ENCODE data around the gene SPHKAP.

SPHKAP gene

DNA sequence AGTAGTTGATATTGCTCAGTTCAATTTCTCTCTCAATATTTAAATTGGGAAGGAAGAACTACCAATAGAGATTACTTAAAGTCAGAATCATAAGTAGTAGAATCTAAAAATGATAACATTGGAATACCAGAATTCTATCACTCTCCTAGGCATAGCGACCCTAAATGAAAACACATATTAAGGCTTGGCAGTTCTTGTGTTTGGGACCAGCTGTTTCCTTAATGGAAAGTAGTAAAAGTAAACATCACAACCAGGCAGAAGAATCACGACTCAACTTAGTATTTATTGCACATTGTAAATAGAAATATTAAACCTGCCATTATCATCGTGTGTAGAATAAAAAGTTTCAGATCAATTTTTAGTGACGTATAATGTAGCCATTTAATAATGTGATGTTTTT, 117.5 kb downstream of the SPHKAP start:
- H3K4me3 ChIP-seq (ENCODE audit: low read depth, low read length) = no peak overlapping the region
- no peak for DNase-seq (ENCODE audit: low read depth)
- TF ChIP-seq, protein P1, sequence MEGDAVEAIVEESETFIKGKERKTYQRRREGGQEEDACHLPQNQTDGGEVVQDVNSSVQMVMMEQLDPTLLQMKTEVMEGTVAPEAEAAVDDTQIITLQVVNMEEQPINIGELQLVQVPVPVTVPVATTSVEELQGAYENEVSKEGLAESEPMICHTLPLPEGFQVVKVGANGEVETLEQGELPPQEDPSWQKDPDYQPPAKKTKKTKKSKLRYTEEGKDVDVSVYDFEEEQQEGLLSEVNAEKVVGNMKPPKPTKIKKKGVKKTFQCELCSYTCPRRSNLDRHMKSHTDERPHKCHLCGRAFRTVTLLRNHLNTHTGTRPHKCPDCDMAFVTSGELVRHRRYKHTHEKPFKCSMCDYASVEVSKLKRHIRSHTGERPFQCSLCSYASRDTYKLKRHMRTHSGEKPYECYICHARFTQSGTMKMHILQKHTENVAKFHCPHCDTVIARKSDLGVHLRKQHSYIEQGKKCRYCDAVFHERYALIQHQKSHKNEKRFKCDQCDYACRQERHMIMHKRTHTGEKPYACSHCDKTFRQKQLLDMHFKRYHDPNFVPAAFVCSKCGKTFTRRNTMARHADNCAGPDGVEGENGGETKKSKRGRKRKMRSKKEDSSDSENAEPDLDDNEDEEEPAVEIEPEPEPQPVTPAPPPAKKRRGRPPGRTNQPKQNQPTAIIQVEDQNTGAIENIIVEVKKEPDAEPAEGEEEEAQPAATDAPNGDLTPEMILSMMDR (IDR thresholded peaks at IDR 0.05; ENCODE audit: low read depth, low read length, missing control alignments) = no peak

DNA sequence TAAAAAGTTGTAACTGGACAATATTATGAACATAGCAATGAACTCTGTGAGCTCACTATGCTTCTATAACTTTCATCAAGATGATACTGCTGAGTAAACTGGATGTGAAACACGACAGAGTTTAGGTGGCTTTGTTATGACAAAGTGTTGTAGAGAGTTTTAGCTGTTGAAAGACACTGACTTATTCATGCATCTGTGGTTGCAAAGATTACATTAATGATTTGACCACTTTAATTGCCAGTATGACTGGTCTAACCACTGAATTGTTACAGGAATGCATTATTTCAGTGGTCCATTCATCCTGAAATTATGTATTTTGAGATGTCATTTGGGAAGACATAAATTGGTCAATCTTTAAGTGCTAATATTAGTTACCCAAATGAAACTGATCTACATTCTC, 117.9 kb downstream of the SPHKAP start:
- no peak for DNase-seq (ENCODE audit: low read depth)
- no peak overlapping the region for H3K4me3 ChIP-seq (ENCODE audit: low read depth, low read length)
- TF ChIP-seq, protein P1 (IDR thresholded peaks at IDR 0.05; ENCODE audit: low read depth, low read length, missing control alignments) = no peak

DNA sequence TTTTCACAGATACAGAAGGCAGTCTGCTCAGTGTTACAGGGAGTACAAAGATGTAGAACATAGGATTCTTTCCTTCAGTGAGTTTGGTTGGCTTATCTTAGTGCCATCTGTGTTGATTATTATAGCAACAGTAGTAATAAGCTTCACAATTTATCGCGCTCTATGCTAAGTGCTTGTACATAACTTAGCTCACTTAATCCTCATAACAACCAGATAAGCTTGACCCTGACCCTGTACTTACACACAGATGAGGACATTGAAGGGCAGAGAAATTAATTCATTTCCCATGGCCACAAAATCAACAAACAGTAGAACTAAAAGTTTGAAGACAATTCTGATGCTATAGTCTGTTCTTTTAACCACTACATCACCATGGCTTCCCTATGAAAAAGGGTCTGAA, 121.8 kb downstream of the SPHKAP start:
- DNase-seq (ENCODE audit: low read depth) = no peak
- H3K4me3 ChIP-seq (ENCODE audit: low read depth, low read length) = no peak overlapping the region
- TF ChIP-seq, protein P1 (IDR thresholded peaks at IDR 0.05; ENCODE audit: low read depth, low read length, missing control alignments) = no peak

DNA sequence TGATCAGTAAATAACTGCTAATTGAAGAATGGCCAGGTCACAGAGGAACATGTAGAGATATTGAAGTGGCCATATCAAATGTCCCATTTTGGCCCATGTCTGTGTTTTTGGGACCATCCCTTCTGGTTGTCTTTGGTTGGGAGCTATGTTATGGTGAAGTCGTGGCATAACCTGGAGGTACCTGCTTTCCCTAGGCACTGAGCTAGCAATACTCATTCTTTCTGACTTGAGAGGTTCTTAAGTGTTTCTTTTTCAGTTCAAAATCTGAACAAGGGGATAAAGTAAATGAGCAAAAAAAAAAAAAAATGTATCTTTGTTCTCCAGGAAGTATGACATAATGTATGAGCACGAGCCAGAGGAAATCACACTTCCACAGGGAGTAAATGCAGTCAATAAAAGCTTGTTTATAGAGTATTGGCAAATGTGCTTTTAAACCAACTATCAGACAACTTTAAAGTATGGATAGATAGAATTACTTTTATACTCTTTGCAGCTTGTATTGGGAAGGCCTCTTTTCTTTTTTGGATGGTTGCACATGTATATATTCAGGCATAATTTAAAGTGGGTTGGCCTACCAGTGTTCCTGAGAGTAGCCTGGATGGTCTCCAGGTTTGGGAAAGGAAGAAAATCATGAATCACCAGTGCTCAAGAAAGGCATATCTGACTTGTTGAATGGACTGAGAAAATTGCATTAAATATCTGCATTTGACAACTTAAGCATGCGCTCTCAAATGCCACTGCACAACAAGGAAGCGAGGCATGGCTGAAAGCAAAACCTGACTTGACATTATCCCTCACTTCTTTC, 125.0 kb downstream of the SPHKAP start:
- no peak for DNase-seq (ENCODE audit: low read depth)
- no peak overlapping the region for H3K4me3 ChIP-seq (ENCODE audit: low read depth, low read length)
- TF ChIP-seq, protein P1 (IDR thresholded peaks at IDR 0.05; ENCODE audit: low read depth, low read length, missing control alignments) = no peak

DNA sequence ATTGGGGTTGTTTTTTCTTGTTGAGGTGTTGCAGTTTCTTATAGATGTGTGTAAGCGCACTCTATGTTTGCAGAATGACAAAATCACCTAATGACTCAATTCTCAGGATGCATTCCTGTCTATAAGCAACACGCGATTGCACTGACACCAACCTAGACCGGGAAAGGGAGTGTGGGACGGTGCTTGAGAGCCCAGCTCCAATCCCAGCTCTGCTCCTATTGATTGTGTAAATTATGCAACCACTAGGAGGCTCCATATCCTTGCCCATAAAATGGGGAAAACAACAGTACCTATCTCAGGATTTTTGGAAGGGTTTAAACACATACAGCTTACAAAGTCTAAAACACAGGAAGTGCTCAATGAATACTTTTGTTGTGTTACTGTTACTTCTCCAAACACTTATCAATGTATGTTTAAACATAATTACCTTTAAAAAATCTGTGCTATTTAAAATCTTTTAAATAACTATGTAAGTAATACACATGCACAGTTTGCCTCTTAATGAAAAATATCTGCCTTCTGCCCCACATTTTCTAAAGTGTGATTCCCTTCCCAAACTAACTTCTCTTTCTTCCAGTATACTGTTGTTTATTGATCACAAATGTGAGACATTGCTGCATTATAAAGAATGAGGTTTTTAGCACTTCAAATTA, 132.5 kb downstream of the SPHKAP start:
- no peak for DNase-seq (ENCODE audit: low read depth)
- TF ChIP-seq, protein P1 (IDR thresholded peaks at IDR 0.05; ENCODE audit: low read depth, low read length, missing control alignments) = peak; percentile 49
- H3K4me3 ChIP-seq (ENCODE audit: low read depth, low read length) = no peak overlapping the region

DNA sequence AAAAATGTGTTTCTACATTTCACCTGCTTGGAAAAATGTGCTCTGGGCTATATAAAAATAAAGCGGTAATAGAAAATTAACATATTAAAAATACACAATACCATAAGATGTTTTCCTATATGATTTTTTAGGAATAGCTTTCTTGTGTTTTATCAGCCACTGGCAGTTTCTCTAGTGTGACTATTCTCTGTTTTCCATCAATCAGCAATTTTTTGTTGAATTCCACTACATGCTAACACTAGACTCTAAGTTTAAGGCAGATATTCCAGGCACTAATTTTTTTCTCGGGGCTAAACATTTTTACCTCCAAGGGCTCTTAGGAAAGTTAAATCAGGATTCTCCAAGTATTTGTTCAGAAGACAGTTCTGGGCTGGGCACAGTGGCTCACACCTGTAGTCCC, 140.5 kb downstream of the SPHKAP start:
- TF ChIP-seq, protein P1 (IDR thresholded peaks at IDR 0.05; ENCODE audit: low read depth, low read length, missing control alignments) = no peak
- no peak for DNase-seq (ENCODE audit: low read depth)
- H3K4me3 ChIP-seq (ENCODE audit: low read depth, low read length) = no peak overlapping the region

All from GM12864 (cell line).